HG02642 (cell line): ENCODE data around the gene TMEFF2.
"Not testable (repeated sequence)": the region's sequence is repeated elsewhere in the genome, so short reads cannot be mapped to it uniquely, and the experiment has no call there.

Source experiments
- ATAC-seq: cut with Tn5 transposase; IDR thresholded peaks from one replicate; pipeline ENCODE4 v1.9.1; 2021; ENCODE audit warnings: mild to moderate bottlenecking; ENCODE audit not compliant: unreplicated experiment, poor library complexity

The TMEFF2 gene

GRCh38 chr2:192132604-192133003, 62.1 kb downstream of the TMEFF2 start:
- not testable (repeated sequence) for ATAC-seq

- ATAC-seq, result not testable (repeated sequence)
Measured at GRCh38 chr2:192130312-192130711, 64.4 kb downstream of the TMEFF2 start.

GRCh38 chr2:192128655-192129054, 66.1 kb downstream of the TMEFF2 start:
- ATAC-seq, result no peak

- no peak for ATAC-seq
Measured at GRCh38 chr2:192127434-192127833, 67.3 kb downstream of the TMEFF2 start.

GRCh38 chr2:192126912-192127311, 67.8 kb downstream of the TMEFF2 start:
- ATAC-seq, result no peak

- no peak for ATAC-seq
Measured at GRCh38 chr2:192126426-192126825, 68.3 kb downstream of the TMEFF2 start.

GRCh38 chr2:192124571-192124970, 70.2 kb downstream of the TMEFF2 start:
- ATAC-seq, result no peak

GRCh38 chr2:192123847-192124246, 70.9 kb downstream of the TMEFF2 start:
- ATAC-seq, result no peak

GRCh38 chr2:192122946-192123345, 71.8 kb downstream of the TMEFF2 start:
- no peak for ATAC-seq

- no peak for ATAC-seq
Measured at GRCh38 chr2:192122141-192122540, 72.6 kb downstream of the TMEFF2 start.

- no peak for ATAC-seq
Measured at GRCh38 chr2:192119536-192119935, 75.2 kb downstream of the TMEFF2 start.

- ATAC-seq, result no peak
Measured at GRCh38 chr2:192117705-192118104, 77.0 kb downstream of the TMEFF2 start.

- ATAC-seq, result not testable (repeated sequence)
Measured at GRCh38 chr2:192111536-192111935, 83.2 kb downstream of the TMEFF2 start.

GRCh38 chr2:192099742-192100141, 95.0 kb downstream of the TMEFF2 start:
- ATAC-seq, result no peak

GRCh38 chr2:192098814-192099491, 95.8 kb downstream of the TMEFF2 start:
- no peak for ATAC-seq

- ATAC-seq, result no peak
Measured at GRCh38 chr2:192091476-192091875, 103.3 kb downstream of the TMEFF2 start.

GRCh38 chr2:192090911-192091310, 103.8 kb downstream of the TMEFF2 start:
- no peak for ATAC-seq

GRCh38 chr2:192087398-192087958, 107.3 kb downstream of the TMEFF2 start:
- no peak for ATAC-seq

GRCh38 chr2:192082121-192082520, 112.6 kb downstream of the TMEFF2 start:
- no peak for ATAC-seq

- not testable (repeated sequence) for ATAC-seq
Measured at GRCh38 chr2:192080096-192080495, 114.6 kb downstream of the TMEFF2 start.

- no peak for ATAC-seq
Measured at GRCh38 chr2:192073878-192074277, 120.9 kb downstream of the TMEFF2 start.

- ATAC-seq, result no peak
Measured at GRCh38 chr2:192072778-192073177, 122.0 kb downstream of the TMEFF2 start.
